HG03432 (cell line): ENCODE data around the gene CAMKK2.
"Not testable (repeated sequence)": the region's sequence is repeated elsewhere in the genome, so short reads cannot be mapped to it uniquely, and the experiment has no call there.

Experiments
- ATAC-seq: cut with Tn5 transposase; IDR thresholded peaks from one replicate; pipeline ENCODE4 v1.9.1; 2021; ENCODE audit warnings: mild to moderate bottlenecking, moderate library complexity; ENCODE audit not compliant: unreplicated experiment

CAMKK2 gene

DNA sequence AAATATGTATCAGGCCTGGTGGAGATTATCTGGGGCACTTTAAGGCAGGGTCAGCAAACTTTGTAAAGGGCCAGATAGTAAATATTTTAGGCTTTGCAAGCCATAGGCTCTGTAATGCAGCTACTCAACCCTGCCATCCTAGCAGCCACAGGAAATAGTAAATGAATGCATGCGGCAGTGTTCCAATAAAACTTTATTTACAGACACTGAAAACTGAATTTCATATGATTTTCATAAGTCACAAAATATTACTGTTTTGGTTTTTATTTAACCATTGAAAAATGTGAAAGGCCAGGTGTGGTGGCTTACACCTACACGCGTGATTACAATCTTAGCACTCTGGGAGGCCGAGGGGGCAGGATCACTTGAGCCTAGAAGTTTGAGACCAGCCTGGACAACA lies 3.2 kb upstream of the CAMKK2 start:
- ATAC-seq, result no peak

DNA sequence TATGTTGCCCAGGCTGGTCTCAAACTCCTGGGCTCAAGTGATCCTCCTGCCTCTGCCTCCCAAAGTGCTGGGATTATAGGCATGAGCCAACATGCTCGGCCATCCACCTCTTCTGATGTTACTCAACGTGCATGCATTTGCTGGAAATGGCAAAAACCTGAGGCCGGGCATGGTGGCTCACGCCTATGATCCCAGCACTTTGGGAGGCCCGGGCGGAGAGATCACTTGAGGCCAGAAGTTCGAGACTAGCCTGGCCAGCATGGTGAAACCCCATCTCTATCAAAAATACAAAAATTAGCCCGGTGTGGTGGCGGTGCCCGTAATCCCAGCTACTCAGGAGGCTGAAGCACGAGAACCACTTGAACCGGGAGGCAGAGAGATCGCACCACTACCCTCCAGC lies 1.9 kb upstream of the CAMKK2 start:
- not testable (repeated sequence) for ATAC-seq

- ATAC-seq, result no peak
These were observed 1.0 kb upstream of the CAMKK2 start for GRCh38 chr12:121297435-121297991.

- peak; percentile 29 for ATAC-seq
These were observed 527 bp downstream of the CAMKK2 start for GRCh38 chr12:121295746-121296617.

GRCh38 chr12:121295116-121295745 lies 1.3 kb downstream of the CAMKK2 start:
- no peak for ATAC-seq

- no peak for ATAC-seq
These were observed 2.2 kb downstream of the CAMKK2 start for GRCh38 chr12:121294151-121294889.

GRCh38 chr12:121293603-121294002 lies 2.9 kb downstream of the CAMKK2 start:
- ATAC-seq, result no peak

GRCh38 chr12:121290410-121290809 lies 6.1 kb downstream of the CAMKK2 start:
- ATAC-seq, result no peak

GRCh38 chr12:121289962-121290361 lies 6.5 kb downstream of the CAMKK2 start:
- ATAC-seq, result no peak

- ATAC-seq, result no peak
These were observed 7.5 kb downstream of the CAMKK2 start for GRCh38 chr12:121288986-121289385.

- ATAC-seq, result no peak
These were observed 8.2 kb downstream of the CAMKK2 start for GRCh38 chr12:121288158-121288845.

- no peak for ATAC-seq
These were observed 9.1 kb downstream of the CAMKK2 start for GRCh38 chr12:121287267-121287954.

GRCh38 chr12:121285856-121286255 lies 10.7 kb downstream of the CAMKK2 start:
- ATAC-seq, result no peak

DNA sequence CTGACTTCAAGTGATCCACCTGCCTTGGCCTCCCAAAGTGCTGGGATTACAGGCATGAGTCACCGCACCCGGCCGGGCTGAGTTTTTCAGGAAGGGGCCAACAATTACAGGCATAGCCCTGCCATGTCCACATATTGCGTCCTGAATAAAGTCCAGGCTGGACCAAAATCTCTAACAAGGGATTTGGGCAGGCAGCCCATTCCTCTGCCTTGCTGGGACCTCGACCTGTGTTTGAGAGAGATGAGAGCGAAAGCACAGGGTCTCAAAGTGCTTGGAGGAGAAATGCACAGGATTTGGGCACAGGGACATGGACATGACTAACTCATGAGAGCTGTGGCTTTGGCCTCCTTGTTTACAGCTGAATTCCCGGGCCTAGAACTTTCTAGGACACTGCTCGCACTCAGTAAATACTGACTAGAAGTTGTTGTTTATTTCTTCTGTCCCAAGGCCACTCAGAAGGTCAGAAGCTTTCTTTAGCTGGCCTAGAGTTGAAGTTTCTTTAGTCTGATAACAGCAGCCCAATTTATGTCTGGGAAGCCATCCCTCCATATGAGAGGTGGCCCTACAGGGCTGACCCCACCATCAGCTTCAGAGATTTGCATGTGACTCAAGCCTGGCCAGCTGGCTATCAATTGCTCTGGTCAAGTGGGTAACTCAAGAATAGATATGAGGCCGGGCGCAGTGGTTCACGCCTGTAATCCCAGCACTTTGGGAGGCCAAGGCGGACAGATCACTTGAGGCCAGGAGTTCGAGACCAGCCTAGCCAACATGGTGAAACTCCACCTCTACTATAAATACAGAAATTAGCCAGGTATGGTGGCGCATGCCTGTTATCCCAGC lies 11.7 kb downstream of the CAMKK2 start:
- no peak for ATAC-seq

DNA sequence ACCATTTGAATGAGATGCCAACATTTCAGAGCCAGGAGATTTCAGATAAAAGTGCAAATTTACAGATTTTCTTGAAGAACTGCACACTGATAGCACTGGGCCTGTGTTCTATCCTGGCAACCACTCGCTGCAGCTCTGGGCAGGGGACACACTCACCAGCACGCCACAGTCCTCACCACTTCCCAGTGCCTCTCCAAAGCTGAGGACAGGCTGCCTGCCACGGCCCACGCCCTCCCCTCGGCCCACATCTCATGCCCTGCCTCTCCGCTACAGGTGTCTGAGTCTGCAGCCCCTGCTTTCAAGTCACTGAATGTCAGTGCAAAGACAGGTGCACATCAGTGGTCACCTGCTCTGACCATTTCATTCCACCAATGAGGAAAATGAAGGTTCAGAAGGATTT lies 12.7 kb downstream of the CAMKK2 start:
- no peak for ATAC-seq

- no peak for ATAC-seq
These were observed 13.1 kb downstream of the CAMKK2 start for GRCh38 chr12:121283388-121283787.

DNA sequence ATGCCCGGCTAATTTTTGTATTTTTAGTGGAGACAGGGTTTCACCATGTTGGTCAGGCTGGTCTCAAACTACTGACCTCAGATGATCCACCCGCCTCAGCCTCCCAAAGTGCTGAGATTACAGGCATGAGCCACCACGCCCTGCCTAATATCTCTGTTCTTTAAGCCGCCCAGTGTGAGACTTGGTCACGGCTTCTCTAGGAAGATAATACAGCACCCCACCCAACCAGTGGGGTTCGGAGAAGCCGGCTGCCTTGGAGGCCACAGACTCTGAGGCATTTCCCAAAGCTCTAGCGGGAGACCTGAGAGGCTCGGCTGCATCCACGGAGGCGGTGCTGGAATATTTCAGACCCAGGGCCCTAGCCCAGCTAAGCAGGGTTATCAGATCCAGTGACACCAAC lies 13.6 kb downstream of the CAMKK2 start:
- not testable (repeated sequence) for ATAC-seq

- ATAC-seq, result no peak
These were observed 14.3 kb downstream of the CAMKK2 start for GRCh38 chr12:121282072-121282742.

DNA sequence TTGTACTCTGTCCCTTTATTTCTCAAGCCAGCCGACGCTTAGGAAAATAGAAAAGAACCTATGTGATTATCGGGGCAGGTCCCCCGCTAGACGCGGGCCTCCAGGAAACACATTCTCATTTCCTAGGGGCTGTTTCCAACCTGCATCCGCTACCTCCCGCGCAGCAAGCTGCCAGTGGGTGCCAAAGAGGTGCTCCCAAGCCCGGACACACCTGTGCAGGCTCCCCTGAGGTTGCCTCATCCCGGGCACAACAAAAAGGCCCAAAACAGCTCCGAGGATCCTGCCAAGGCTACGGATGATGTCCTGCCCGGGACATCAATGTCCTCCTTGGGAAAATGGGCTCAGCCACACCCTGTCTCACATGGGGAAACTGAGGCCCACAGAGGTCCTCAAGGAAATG lies 15.4 kb downstream of the CAMKK2 start:
- not testable (repeated sequence) for ATAC-seq
